Breast epithelium (tissue), 4 donors: ENCODE data around the gene C8A. TPM values are rescaled to one million over a fixed set of nuclear protein-coding genes. Genes with fewer than 3 reads are reported as not detected.

Experiments
- DNase-seq, 2 donors: peaks; one replicate each; pipeline ENCODE4 v3.0.0-alpha.2; 2019; ENCODE audit warnings: low spot score in 2 of 2
- H3K27ac ChIP-seq, 2 donors: fragments of 200-600 bp; sonication (generic) in 1 of 2; one replicate each; pipeline ENCODE4 v1.5.1; 2016 to 2019; ENCODE audit warnings: mild to moderate bottlenecking in 1 of 2
- H3K27me3 ChIP-seq, 2 donors: fragments of 200-600 bp; sonication (generic) in 1 of 2; one replicate each; pipeline versions ENCODE4 v1.5.1 to v1.6.0; 2017 to 2019; ENCODE audit warnings: control low read depth in 1 of 2, mild to moderate bottlenecking in 1 of 2
- H3K36me3 ChIP-seq: fragments of 200-600 bp; one replicate; pipeline ENCODE4 v1.5.1; 2019
- H3K4me1 ChIP-seq, 2 donors: fragments of 200-600 bp; sonication (generic); one replicate each; pipeline ENCODE4 v1.5.1; 2016 to 2019; ENCODE audit warnings: control low read depth in 1 of 2
- H3K4me3 ChIP-seq, 3 donors: fragments of 200-600 bp; sonication (generic); 1 replicate in 2 of 3; 2 replicates in 1 of 3; pipeline ENCODE4 v1.5.1; 2016 to 2019; ENCODE audit warnings: mild to moderate bottlenecking in 3 of 3, moderate library complexity in 2 of 3
- H3K9me3 ChIP-seq, 2 donors: fragments of 200-600 bp; sonication (generic) in 1 of 2; one replicate each; pipeline ENCODE4 v1.5.1; 2016 to 2019; ENCODE audit warnings: control low read depth in 1 of 2
- CTCF ChIP-seq, 3 donors: fragments of 450-650 bp; IDR thresholded peaks; one replicate each; pipeline ENCODE4 v1.5.1; 2016 to 2017; ENCODE audit warnings: antibody characterized with exemption in 3 of 3, mild to moderate bottlenecking in 3 of 3, moderate library complexity in 3 of 3
- POLR2A ChIP-seq: fragments of 450-650 bp; IDR thresholded peaks from one replicate; pipeline ENCODE4 v1.6.1; 2016; ENCODE audit warnings: antibody characterized with exemption, mild to moderate bottlenecking, moderate library complexity
- POLR2AphosphoS5 ChIP-seq, 3 donors: sonication (generic); formaldehyde crosslinking; IDR thresholded peaks; one replicate each; pipeline ENCODE4 v1.6.1; 2017; ENCODE audit warnings: antibody characterized with exemption in 3 of 3
- intact Hi-C: fragments of 100-400 bp; cut with DNase I; formaldehyde crosslinking; loops from one replicate; pipeline ENCODE4 v1.15.1; 2023; ENCODE audit warnings: low total_unique reads
- total RNA-seq, 3 donors: library from RNA; depleted of rRNA; stranded (reverse); fragments of >200 nt; gene quantifications; one replicate each; pipeline ENCODE4 v1.1.0, GENCODE V29; 2016

C8A gene
- total RNA-seq, 3 donors from 2014 or later = not detected

GRCh38 chr1:56866656-56867055 is 12.1 kb downstream of the C8A start:
- intact Hi-C loops = no loop called here
- H3K36me3 ChIP-seq = no peaks in the 10 kb centered on the region
- no peak overlapping the region for H3K27ac ChIP-seq
- H3K9me3 ChIP-seq = no peaks in the 10 kb centered on the region
- TF ChIP-seq POLR2AphosphoS5 (IDR thresholded peaks at IDR 0.05) (no peak), CTCF (IDR thresholded peaks at IDR 0.05) (no peak), POLR2A (no peak)
- no peaks in the 10 kb centered on the region for H3K27me3 ChIP-seq
- H3K4me1 ChIP-seq = no peaks in the 10 kb centered on the region
- no peak for DNase-seq
- no peak overlapping the region for H3K4me3 ChIP-seq

- intact Hi-C loops = no loop called here
- TF ChIP-seq POLR2AphosphoS5 (IDR thresholded peaks at IDR 0.05) = no peak
- TF ChIP-seq POLR2A = no peak
- TF ChIP-seq CTCF (IDR thresholded peaks at IDR 0.05) = no peak
- H3K4me3 ChIP-seq = no peak overlapping the region
- H3K36me3 ChIP-seq = no peaks in the 10 kb centered on the region
- H3K27me3 ChIP-seq = no peaks in the 10 kb centered on the region
- no peaks in the 10 kb centered on the region for H3K9me3 ChIP-seq
- H3K4me1 ChIP-seq = no peaks in the 10 kb centered on the region
- DNase-seq = no peak
- H3K27ac ChIP-seq = no peak overlapping the region
Observed at GRCh38 chr1:56867491-56867890, 12.9 kb downstream of the C8A start.

- intact Hi-C loops = no loop called here
- Histone ChIP-seq H3K4me3 (no peak overlapping the region), H3K9me3 (no peaks in the 10 kb centered on the region), H3K27ac (no peak overlapping the region), H3K27me3 (no peaks in the 10 kb centered on the region), H3K36me3 (no peaks in the 10 kb centered on the region), H3K4me1 (no peaks in the 10 kb centered on the region)
- TF ChIP-seq POLR2AphosphoS5 (IDR thresholded peaks at IDR 0.05) = no peak
- TF ChIP-seq POLR2A = no peak
- no peak for TF ChIP-seq CTCF (IDR thresholded peaks at IDR 0.05)
- no peak for DNase-seq
Observed at GRCh38 chr1:56868761-56869160, 14.2 kb downstream of the C8A start.

GRCh38 chr1:56872597-56872996 is 18.0 kb downstream of the C8A start:
- no peaks in the 10 kb centered on the region for H3K36me3 ChIP-seq
- H3K4me3 ChIP-seq = no peak overlapping the region
- intact Hi-C loops = no loop called here
- no peak for TF ChIP-seq POLR2A
- no peak for TF ChIP-seq CTCF (IDR thresholded peaks at IDR 0.05)
- no peak for TF ChIP-seq POLR2AphosphoS5 (IDR thresholded peaks at IDR 0.05)
- H3K9me3 ChIP-seq = no peaks in the 10 kb centered on the region
- H3K4me1 ChIP-seq = no peaks in the 10 kb centered on the region
- no peak for DNase-seq
- H3K27me3 ChIP-seq = no peaks in the 10 kb centered on the region
- no peak overlapping the region for H3K27ac ChIP-seq

GRCh38 chr1:56873213-56873612 is 18.6 kb downstream of the C8A start:
- Histone ChIP-seq H3K9me3 (no peaks in the 10 kb centered on the region), H3K36me3 (no peaks in the 10 kb centered on the region), H3K27ac (no peak overlapping the region), H3K4me3 (no peak overlapping the region), H3K27me3 (no peaks in the 10 kb centered on the region), H3K4me1 (no peaks in the 10 kb centered on the region)
- no peak for DNase-seq
- TF ChIP-seq POLR2A (no peak), POLR2AphosphoS5 (IDR thresholded peaks at IDR 0.05) (no peak), CTCF (IDR thresholded peaks at IDR 0.05) (no peak)
- intact Hi-C loops = no loop called here
